Measurements from ENCODE around the gene MKRN1. TPM values are rescaled to one million over a fixed set of nuclear protein-coding genes. Genes with fewer than 3 reads are reported as not detected.

The MKRN1 gene
- total and polyA plus RNA-seq, 8 donors: 78.1 to 121 (median 102) TPM

- Histone ChIP-seq H3K27me3 (no peaks in the 10 kb centered on the region), H3K4me1 (no peaks in the 10 kb centered on the region), H3K36me3 (no peaks in the 10 kb centered on the region), H3K27ac (no peak overlapping the region), H3K4me3 (no peak overlapping the region), H3K9me3 (no peaks in the 10 kb centered on the region)
- no peak for ATAC-seq
- intact Hi-C loops (cut with DNase I): no loop called here
- no peak for TF ChIP-seq CTCF (IDR thresholded peaks at IDR 0.05)
- peak in 1 of 4 donors; percentile 3 for DNase-seq
These were observed 63.9 kb downstream of the MKRN1 start for GRCh38 chr7:140415361-140415760.

GRCh38 chr7:140404565-140405065 is 74.7 kb downstream of the MKRN1 start:
- DNase-seq (no peak), ATAC-seq (no peak)
- no peak for TF ChIP-seq CTCF (IDR thresholded peaks at IDR 0.05)
- peaks cover 0 to 16% of the 10 kb centered on the region in 2 donors for H3K27me3 ChIP-seq
- intact Hi-C loops (cut with DNase I): no loop called here
- H3K27ac ChIP-seq: peak overlapping the region in 1 of 2 donors; percentile 50
- H3K4me1 ChIP-seq: peaks cover 0 to 26% of the 10 kb centered on the region in 2 donors
- peak overlapping the region; percentile 26 to 33 for H3K4me3 ChIP-seq
- no peaks in the 10 kb centered on the region for H3K9me3 ChIP-seq
- H3K36me3 ChIP-seq: no peaks in the 10 kb centered on the region

DNA sequence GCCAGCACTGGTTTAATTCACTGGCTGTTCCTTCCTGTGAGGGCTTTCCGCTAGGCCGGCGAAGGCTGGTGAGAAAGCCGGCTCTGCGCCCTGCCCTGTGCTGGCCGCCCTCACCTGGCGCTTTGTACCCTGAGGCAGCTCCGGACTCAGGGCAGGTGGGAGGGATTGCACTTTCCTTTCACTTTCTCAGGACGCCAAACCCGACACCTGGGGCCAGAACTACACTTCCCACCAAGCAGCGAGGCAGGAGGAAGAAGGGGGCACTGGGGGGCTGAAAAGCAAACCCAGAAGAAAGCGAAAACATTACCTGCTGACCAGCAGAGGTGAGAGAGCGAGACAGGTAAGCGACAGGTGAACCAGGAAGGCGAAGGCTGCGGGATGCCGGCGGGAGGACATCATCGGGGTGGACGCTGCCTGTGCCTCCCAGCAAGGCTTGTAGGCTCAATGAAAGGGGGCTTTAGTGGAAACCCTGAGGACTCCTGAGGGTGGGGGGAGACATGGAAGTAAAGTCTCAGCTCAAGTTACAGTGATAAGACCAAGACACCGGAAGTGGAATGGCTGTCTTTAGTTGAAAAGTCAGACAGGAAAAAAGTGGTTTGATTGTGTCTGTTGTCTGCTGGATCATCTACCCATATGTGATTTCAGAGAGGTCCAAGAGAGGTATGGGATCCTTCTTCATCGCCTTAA is 75.3 kb downstream of the MKRN1 start, which contains the start of gene RAB19:
TSS of gene RAB19 (plus strand) at position 181 of the 687 bp plus-strand sequence. CDS start 3,589 bp downstream, outside the sequence.
- DNase-seq (peak; percentile 16 to 85 (median 44)), ATAC-seq (peak; percentile 97)
- intact Hi-C loops (cut with DNase I): no loop called here
- Histone ChIP-seq H3K36me3 (no peaks in the 10 kb centered on the region), H3K27ac (peak within 1 kb of the TSS in 1 of 2 donors; percentile 50), H3K27me3 (peaks cover 0 to 16% of the 10 kb centered on the region in 2 donors), H3K4me1 (peaks cover 0 to 26% of the 10 kb centered on the region in 2 donors), H3K4me3 (peak within 1 kb of the TSS; percentile 26 to 33), H3K9me3 (no peaks in the 10 kb centered on the region)
- TF ChIP-seq CTCF (IDR thresholded peaks at IDR 0.05): no peak

Other genes with a start within 250 kb of the MKRN1 start
- 10 to 100 TPM; 36.2 to 41.1 TPM for gene SLC37A3, start 81.0 kb downstream of the MKRN1 start, total RNA-seq
- gene SLC37A3, start 81.0 kb downstream of the MKRN1 start, polyA plus RNA-seq (ENCODE audit: insufficient read length in 6 of 6): 10 to 100 TPM; 50.7 to 58.5 (median 53.1) TPM
- gene RAB19, start 75.4 kb downstream of the MKRN1 start, total RNA-seq: 1 to 10 TPM; 1.6 to 5.1 TPM
- gene RAB19, start 75.4 kb downstream of the MKRN1 start, polyA plus RNA-seq (ENCODE audit: insufficient read length in 6 of 6): 1 to 10 TPM in 5 of 6 donors, under 1 TPM in 1; 0.97 to 2.0 (median 1.3) TPM
- gene DENND2A, start 161.3 kb upstream of the MKRN1 start, total RNA-seq: 10 to 100 TPM in 1 of 2 donors, 1 to 10 TPM in 1; 9.3 to 17.4 TPM
- 10 to 100 TPM; 35.8 to 47.2 (median 41.2) TPM for gene DENND2A, start 161.3 kb upstream of the MKRN1 start, polyA plus RNA-seq (ENCODE audit: insufficient read length in 6 of 6)
- 10 to 100 TPM; 21.2 to 22.0 TPM for gene ADCK2, start 193.4 kb upstream of the MKRN1 start, total RNA-seq
- 10 to 100 TPM; 14.5 to 18.0 (median 16.8) TPM for gene ADCK2, start 193.4 kb upstream of the MKRN1 start, polyA plus RNA-seq (ENCODE audit: insufficient read length in 6 of 6)
- 100 to 1,000 TPM; 176 to 242 TPM for gene NDUFB2, start 217.2 kb upstream of the MKRN1 start, total RNA-seq
- 100 to 1,000 TPM; 127 to 163 (median 137) TPM for gene NDUFB2, start 217.2 kb upstream of the MKRN1 start, polyA plus RNA-seq (ENCODE audit: insufficient read length in 6 of 6)

All from left lung (tissue), 10 donors.